ENCODE results near the gene GRK3. TPM values are rescaled to one million over a fixed set of nuclear protein-coding genes. Genes with fewer than 3 reads are reported as not detected.

The GRK3 gene
- total RNA-seq, 1 donor from 2014 or later = 12.4 TPM

DNA sequence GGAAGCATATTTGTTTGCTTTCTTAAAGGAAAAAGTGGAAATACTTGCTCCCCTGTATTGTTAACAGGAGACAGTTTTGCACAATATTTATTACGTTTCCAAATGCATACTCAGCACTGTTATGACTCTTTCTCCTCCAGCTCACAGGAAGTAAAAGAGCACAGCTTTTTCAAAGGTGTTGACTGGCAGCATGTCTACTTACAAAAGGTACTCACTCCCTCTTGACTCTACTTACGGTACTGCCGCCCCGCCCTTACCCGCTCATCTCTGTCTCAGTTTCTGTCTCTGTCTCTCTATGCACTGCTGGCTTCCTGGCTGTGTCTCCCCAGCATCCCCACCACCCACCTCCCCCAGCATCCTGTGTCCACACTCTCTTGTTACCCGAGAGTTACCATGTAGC lies 145.3 kb downstream of the GRK3 start:
- H3K27me3 Mint-ChIP-seq (ENCODE audit: unreplicated experiment) = no peaks in the 10 kb centered on the region
- H3K9me3 Mint-ChIP-seq (ENCODE audit: unreplicated experiment) = no peaks in the 10 kb centered on the region
- H3K4me1 Mint-ChIP-seq (ENCODE audit: low read depth, unreplicated experiment) = no peaks in the 10 kb centered on the region
- no peak for DNase-seq
- no peak overlapping the region for H3K27ac Mint-ChIP-seq (ENCODE audit: unreplicated experiment)
- H3K36me3 Mint-ChIP-seq (ENCODE audit: unreplicated experiment) = no peaks in the 10 kb centered on the region
- TF ChIP-seq, protein P1, sequence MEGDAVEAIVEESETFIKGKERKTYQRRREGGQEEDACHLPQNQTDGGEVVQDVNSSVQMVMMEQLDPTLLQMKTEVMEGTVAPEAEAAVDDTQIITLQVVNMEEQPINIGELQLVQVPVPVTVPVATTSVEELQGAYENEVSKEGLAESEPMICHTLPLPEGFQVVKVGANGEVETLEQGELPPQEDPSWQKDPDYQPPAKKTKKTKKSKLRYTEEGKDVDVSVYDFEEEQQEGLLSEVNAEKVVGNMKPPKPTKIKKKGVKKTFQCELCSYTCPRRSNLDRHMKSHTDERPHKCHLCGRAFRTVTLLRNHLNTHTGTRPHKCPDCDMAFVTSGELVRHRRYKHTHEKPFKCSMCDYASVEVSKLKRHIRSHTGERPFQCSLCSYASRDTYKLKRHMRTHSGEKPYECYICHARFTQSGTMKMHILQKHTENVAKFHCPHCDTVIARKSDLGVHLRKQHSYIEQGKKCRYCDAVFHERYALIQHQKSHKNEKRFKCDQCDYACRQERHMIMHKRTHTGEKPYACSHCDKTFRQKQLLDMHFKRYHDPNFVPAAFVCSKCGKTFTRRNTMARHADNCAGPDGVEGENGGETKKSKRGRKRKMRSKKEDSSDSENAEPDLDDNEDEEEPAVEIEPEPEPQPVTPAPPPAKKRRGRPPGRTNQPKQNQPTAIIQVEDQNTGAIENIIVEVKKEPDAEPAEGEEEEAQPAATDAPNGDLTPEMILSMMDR (IDR thresholded peaks at IDR 0.05; ENCODE audit: partially characterized antibody, unreplicated experiment) = no peak
- H3K4me3 Mint-ChIP-seq (ENCODE audit: unreplicated experiment) = no peak overlapping the region

DNA sequence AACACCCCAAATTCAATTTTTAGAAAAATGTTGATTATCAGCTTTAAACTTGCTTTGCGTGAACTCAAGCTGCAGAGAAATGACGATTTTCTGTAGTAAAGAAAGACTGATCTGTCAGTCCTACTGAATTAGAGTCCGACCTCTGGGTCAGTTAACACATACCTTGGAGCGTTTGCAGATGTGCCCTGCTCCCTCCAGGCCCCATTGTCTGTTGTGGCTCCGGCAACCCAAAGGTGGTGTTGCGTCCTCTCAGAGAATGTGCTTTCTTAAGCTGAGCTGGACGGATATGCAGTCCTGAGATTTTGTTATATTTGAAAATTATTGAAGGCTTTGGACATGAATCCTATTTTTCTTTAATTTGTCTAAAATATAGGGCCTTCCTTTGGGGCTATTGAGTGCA lies 146.0 kb downstream of the GRK3 start:
- no peak overlapping the region for H3K27ac Mint-ChIP-seq (ENCODE audit: unreplicated experiment)
- no peaks in the 10 kb centered on the region for H3K27me3 Mint-ChIP-seq (ENCODE audit: unreplicated experiment)
- H3K4me1 Mint-ChIP-seq (ENCODE audit: low read depth, unreplicated experiment) = no peaks in the 10 kb centered on the region
- TF ChIP-seq, protein P1 (IDR thresholded peaks at IDR 0.05; ENCODE audit: partially characterized antibody, unreplicated experiment) = no peak
- DNase-seq = no peak
- H3K4me3 Mint-ChIP-seq (ENCODE audit: unreplicated experiment) = no peak overlapping the region
- H3K36me3 Mint-ChIP-seq (ENCODE audit: unreplicated experiment) = no peaks in the 10 kb centered on the region
- H3K9me3 Mint-ChIP-seq (ENCODE audit: unreplicated experiment) = no peaks in the 10 kb centered on the region

DNA sequence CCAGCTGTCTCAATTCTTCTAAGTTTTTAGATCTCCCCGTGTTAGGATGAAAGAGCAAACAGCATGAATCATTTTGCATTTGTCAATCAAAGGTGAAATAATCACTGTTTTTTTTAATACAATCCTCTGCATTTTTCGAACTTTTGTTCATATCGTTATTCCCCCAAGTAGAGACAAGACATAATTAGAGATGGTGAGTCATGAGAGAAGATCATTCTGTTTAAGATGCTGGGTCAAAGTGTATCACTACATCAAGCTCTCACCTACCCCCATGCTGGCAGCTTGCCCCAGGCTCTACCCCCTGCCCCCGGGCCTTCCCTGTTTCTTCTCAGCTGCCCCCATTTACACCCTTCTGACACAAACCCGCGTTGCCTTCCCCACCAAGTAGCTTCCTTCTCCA lies 147.0 kb downstream of the GRK3 start:
- Mint-ChIP-seq H3K36me3 (ENCODE audit: unreplicated experiment) (no peaks in the 10 kb centered on the region), H3K9me3 (ENCODE audit: unreplicated experiment) (no peaks in the 10 kb centered on the region), H3K4me3 (ENCODE audit: unreplicated experiment) (no peak overlapping the region), H3K27ac (ENCODE audit: unreplicated experiment) (no peak overlapping the region), H3K27me3 (ENCODE audit: unreplicated experiment) (no peaks in the 10 kb centered on the region), H3K4me1 (ENCODE audit: low read depth, unreplicated experiment) (no peaks in the 10 kb centered on the region)
- no peak for DNase-seq
- TF ChIP-seq, protein P1 (IDR thresholded peaks at IDR 0.05; ENCODE audit: partially characterized antibody, unreplicated experiment) = no peak

DNA sequence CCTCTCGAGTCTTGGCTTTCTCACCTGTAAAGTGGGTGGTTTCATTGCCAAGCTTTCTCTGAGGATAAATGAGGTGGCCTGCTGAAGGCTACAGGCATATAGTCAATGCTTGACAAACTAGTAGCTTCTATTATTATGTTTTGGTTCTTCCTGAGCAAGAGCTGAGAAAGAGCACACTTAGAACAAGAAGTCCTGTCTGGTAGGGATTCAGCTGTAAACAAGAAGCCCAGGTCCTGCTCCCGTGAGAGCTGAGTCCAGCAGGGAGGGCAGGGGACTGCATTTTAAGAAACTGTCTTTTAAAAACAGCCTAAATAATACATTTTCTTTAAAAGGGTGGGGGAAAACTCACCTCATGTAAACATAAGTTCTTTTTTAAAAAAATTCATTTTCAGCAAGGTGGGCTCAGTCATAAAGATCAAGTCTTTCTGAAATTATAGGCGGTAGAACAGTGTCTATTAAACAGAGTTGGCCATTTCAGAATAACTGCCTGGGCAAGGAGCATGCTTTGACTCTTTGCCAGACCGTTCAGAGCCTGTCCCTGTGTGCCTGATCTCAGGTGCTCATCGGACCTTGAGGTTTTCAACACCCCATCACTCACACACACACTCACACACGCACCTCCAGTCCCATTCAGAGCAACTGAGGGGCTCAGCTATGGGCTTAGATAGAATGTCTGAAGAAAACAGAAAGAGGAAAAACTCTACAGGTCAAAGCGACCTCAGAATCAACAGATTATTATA lies 148.4 kb downstream of the GRK3 start:
- no peak overlapping the region for H3K4me3 Mint-ChIP-seq (ENCODE audit: unreplicated experiment)
- H3K9me3 Mint-ChIP-seq (ENCODE audit: unreplicated experiment) = no peaks in the 10 kb centered on the region
- H3K36me3 Mint-ChIP-seq (ENCODE audit: unreplicated experiment) = no peaks in the 10 kb centered on the region

DNA sequence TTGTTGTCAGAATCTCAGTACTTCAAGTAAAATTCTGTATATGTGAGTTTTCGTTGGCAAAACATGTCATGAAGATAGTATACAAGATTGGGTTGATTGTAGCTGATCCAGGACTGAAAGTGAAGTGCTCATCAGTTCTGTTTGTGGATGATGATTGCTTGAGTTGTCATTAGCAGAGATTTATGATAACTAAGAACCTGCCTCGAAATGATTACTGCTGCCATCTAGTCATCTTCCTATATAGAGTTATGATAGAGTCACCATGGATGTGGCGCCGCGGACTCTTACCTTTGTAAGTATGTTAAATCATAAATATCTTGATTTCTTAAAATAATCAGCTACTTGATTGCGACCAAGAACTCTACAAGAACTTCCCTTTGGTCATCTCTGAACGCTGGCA lies 149.6 kb downstream of the GRK3 start:
- Mint-ChIP-seq H3K4me1 (ENCODE audit: low read depth, unreplicated experiment) (no peaks in the 10 kb centered on the region), H3K27me3 (ENCODE audit: unreplicated experiment) (no peaks in the 10 kb centered on the region), H3K27ac (ENCODE audit: unreplicated experiment) (no peak overlapping the region), H3K9me3 (ENCODE audit: unreplicated experiment) (no peaks in the 10 kb centered on the region), H3K4me3 (ENCODE audit: unreplicated experiment) (no peak overlapping the region), H3K36me3 (ENCODE audit: unreplicated experiment) (no peaks in the 10 kb centered on the region)
- TF ChIP-seq, protein P1 (IDR thresholded peaks at IDR 0.05; ENCODE audit: partially characterized antibody, unreplicated experiment) = no peak
- DNase-seq = no peak

More for the DNA sequence above, 148.4 kb downstream of the GRK3 start:
- TF ChIP-seq, protein P1 (IDR thresholded peaks at IDR 0.05; ENCODE audit: partially characterized antibody, unreplicated experiment) = no peak
- DNase-seq = no peak
- Mint-ChIP-seq H3K27me3 (ENCODE audit: unreplicated experiment) (no peaks in the 10 kb centered on the region), H3K4me1 (ENCODE audit: low read depth, unreplicated experiment) (no peaks in the 10 kb centered on the region), H3K27ac (ENCODE audit: unreplicated experiment) (no peak overlapping the region)
